BLaER1 (cell line): Measurements from ENCODE around the gene RNASE7.
A peak's percentile ranks its signal among the peaks of the same experiment; 100 is the strongest.

Experiments used
- H3K27ac ChIP-seq: shearing (Covaris generic); formaldehyde crosslinking; 2 replicates; pipeline ENCODE4 v1.8.1; 2022
- H3K27me3 ChIP-seq: shearing (Covaris generic); formaldehyde crosslinking; 2 replicates; pipeline ENCODE4 v1.8.1; 2022
- H3K36me3 ChIP-seq: shearing (Covaris generic); formaldehyde crosslinking; 2 replicates; pipeline ENCODE4 v1.8.1; 2022
- H3K4me1 ChIP-seq: shearing (Covaris generic); formaldehyde crosslinking; 2 replicates; pipeline ENCODE4 v1.8.1; 2022
- H3K4me2 ChIP-seq: shearing (Covaris generic); formaldehyde crosslinking; 2 replicates; pipeline ENCODE4 v1.8.1; 2022
- H3K4me3 ChIP-seq: shearing (Covaris generic); formaldehyde crosslinking; 2 replicates; pipeline ENCODE4 v1.8.1; 2022
- H3K9ac ChIP-seq: shearing (Covaris generic); formaldehyde crosslinking; 2 replicates; pipeline ENCODE4 v1.8.1; 2022
- H3K9me3 ChIP-seq: shearing (Covaris generic); formaldehyde crosslinking; 2 replicates; pipeline ENCODE4 v1.8.1; 2022
- H4K20me1 ChIP-seq: shearing (Covaris generic); formaldehyde crosslinking; 2 replicates; pipeline ENCODE4 v1.8.1; 2022
- Cebpa-rat ChIP-seq: shearing (Covaris generic); IDR thresholded peaks from 2 replicates; pipeline ENCODE4 v1.8.1; 2022

The RNASE7 gene

DNA sequence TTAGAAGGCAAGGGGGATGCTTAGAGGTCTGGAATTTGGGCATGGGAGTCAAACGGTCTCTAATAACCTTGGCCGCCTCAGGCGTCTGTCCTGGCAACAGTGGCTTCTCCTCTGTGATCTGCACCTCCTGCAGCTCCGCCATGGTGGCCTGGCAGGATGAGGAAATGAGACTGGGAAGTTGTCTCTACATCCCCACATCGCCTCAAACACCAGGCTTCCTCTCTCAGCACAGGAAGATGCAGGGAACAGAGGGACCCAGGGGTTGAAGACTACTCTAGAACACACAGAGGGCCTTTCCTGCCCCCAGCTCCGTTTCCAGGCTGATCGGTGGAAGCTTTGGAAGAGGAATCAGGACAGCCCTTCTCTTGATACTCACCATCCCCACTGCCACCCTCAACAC, 19.0 kb upstream of the RNASE7 start:
- Histone ChIP-seq H3K27me3 (no peaks in the 10 kb centered on the region), H3K9me3 (no peaks in the 10 kb centered on the region), H3K36me3 (peaks cover 21% of the 10 kb centered on the region), H4K20me1 (no peaks in the 10 kb centered on the region), H3K4me1 (peaks cover 30% of the 10 kb centered on the region), H3K9ac (no peak overlapping the region), H3K4me2 (peak overlapping the region; percentile 94; the same call in 1 of the 2 replicates), H3K27ac (no peak overlapping the region), H3K4me3 (no peak overlapping the region)
- TF ChIP-seq Cebpa-rat = no peak

DNA sequence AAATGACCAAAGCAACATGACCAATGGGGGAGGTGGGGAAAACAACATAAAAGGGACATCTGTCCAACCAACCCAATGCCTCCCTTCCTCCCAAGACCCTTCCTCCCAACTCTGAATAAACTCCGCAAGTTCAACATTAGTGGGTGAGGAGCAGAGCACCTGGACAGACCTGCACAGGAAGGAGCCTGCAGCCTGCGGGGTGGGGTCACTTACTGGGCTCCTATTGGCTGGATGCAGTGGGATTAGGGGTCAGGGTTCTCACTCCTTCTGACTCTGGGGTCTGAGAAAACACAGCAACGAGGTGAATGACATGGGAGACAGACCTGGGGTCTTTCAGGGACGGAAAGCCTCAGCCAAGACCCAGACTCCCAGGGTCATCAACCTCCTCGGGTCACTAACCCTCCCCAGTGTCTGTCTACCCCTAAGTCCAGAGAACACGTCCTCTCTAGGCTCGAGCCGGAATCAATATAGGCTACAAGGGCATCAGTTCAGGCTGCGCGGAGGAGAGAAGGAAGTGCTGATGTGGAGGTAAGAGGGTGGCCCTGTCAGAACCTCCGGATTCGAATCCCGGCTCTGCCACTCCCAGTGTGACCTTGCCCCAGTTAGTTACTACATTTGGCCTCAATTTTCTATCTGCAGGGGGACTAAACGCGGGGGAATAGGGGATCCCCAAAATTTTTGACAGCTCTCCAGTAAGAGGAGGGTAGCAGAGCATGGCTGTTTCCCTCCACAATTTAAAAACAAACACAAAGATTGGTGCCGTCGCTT, 18.2 kb upstream of the RNASE7 start:
- H3K4me2 ChIP-seq = peak overlapping the region; percentile 94
- no peaks in the 10 kb centered on the region for H4K20me1 ChIP-seq
- no peaks in the 10 kb centered on the region for H3K9me3 ChIP-seq
- peaks cover 13% of the 10 kb centered on the region for H3K36me3 ChIP-seq
- H3K9ac ChIP-seq = peak overlapping the region; percentile 82
- peak overlapping the region; percentile 73 for H3K27ac ChIP-seq
- H3K27me3 ChIP-seq = no peaks in the 10 kb centered on the region
- no peak for TF ChIP-seq Cebpa-rat
- H3K4me3 ChIP-seq = peak overlapping the region; percentile 78
- H3K4me1 ChIP-seq = peaks cover 30% of the 10 kb centered on the region

DNA sequence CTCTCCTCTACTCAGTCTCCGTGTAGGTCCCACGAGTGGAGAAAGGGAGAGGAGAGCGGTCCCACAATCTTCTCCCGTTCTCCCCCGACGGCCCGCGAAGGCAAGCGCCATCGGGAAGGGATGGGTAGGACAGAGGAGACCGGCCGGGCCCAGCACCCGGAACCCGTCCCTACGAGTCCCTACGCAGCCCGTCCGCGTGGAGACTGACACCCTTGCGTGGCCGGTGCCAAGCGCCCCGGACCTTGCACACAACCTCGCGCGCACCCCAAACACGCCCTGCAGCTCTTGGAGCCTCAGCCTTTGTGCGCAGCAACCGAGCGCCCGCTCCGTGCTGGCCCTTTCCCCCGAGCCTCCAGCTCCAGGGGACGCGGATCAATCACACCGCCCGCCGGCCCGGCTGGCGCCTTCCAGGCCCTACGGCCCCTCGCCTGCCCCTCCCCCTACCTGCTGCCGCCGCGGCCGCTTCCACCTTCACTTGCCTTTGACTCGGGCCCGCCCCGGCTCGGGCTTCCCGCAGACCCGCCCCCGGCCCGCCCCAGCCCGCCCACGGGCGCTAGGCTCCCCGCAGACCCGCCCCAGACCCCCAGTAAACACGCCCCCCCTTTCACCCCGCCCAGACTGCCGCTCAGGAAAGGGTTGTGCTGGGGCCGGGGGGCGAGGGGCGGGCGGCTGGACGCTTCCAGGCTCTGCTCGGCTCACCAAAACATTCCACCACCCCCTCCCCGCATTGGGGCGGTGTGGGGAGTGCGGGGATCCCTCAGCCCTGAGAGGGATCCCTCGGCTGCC, 17.4 kb upstream of the RNASE7 start, which contains the start of gene NDRG2:
Gene NDRG2 (minus strand): TSS at position 477 of the 786 bp plus-strand sequence. CDS start 1,746 bp downstream, outside the sequence.
- peak within 1 kb of the TSS; percentile 73 for H3K27ac ChIP-seq
- H3K4me3 ChIP-seq = peak within 1 kb of the TSS; percentile 78
- H3K27me3 ChIP-seq = no peaks in the 10 kb centered on the region
- H4K20me1 ChIP-seq = no peaks in the 10 kb centered on the region
- TF ChIP-seq Cebpa-rat = no peak
- peak within 1 kb of the TSS; percentile 82 for H3K9ac ChIP-seq
- peak within 1 kb of the TSS; percentile 94 for H3K4me2 ChIP-seq
- peaks cover 30% of the 10 kb centered on the region for H3K4me1 ChIP-seq
- no peaks in the 10 kb centered on the region for H3K9me3 ChIP-seq
- H3K36me3 ChIP-seq = 0 out of 2 replicates have a peak, but pooled peaks cover 6% of the 10 kb centered on the region

GRCh38 chr14:21025371-21026273, 16.5 kb upstream of the RNASE7 start:
- H3K36me3 ChIP-seq = 0 out of 2 replicates have a peak, but pooled peaks cover 6% of the 10 kb centered on the region
- H3K4me2 ChIP-seq = peak overlapping the region; percentile 94
- H3K9me3 ChIP-seq = no peaks in the 10 kb centered on the region
- no peaks in the 10 kb centered on the region for H4K20me1 ChIP-seq
- H3K4me1 ChIP-seq = peaks cover 30% of the 10 kb centered on the region
- H3K4me3 ChIP-seq = peak overlapping the region; percentile 78
- no peak overlapping the region for H3K27ac ChIP-seq
- TF ChIP-seq Cebpa-rat = no peak
- no peaks in the 10 kb centered on the region for H3K27me3 ChIP-seq
- H3K9ac ChIP-seq = peak overlapping the region; percentile 53

GRCh38 chr14:21026274-21026987, 15.7 kb upstream of the RNASE7 start:
- Histone ChIP-seq H3K9ac (no peak overlapping the region), H3K27me3 (no peaks in the 10 kb centered on the region), H3K9me3 (no peaks in the 10 kb centered on the region), H3K27ac (no peak overlapping the region), H3K4me1 (peaks cover 30% of the 10 kb centered on the region), H3K4me2 (peak overlapping the region; percentile 94), H3K36me3 (0 out of 2 replicates have a peak, but pooled peaks cover 2% of the 10 kb centered on the region), H3K4me3 (no peak overlapping the region), H4K20me1 (no peaks in the 10 kb centered on the region)
- TF ChIP-seq Cebpa-rat = no peak

GRCh38 chr14:21026988-21027315, 15.2 kb upstream of the RNASE7 start:
- H3K9me3 ChIP-seq = no peaks in the 10 kb centered on the region
- TF ChIP-seq Cebpa-rat = no peak
- H3K27me3 ChIP-seq = no peaks in the 10 kb centered on the region
- no peaks in the 10 kb centered on the region for H3K36me3 ChIP-seq
- peaks cover 30% of the 10 kb centered on the region for H3K4me1 ChIP-seq
- H3K27ac ChIP-seq = no peak overlapping the region
- no peak overlapping the region for H3K9ac ChIP-seq
- no peak overlapping the region for H3K4me2 ChIP-seq
- no peaks in the 10 kb centered on the region for H4K20me1 ChIP-seq
- H3K4me3 ChIP-seq = no peak overlapping the region

DNA sequence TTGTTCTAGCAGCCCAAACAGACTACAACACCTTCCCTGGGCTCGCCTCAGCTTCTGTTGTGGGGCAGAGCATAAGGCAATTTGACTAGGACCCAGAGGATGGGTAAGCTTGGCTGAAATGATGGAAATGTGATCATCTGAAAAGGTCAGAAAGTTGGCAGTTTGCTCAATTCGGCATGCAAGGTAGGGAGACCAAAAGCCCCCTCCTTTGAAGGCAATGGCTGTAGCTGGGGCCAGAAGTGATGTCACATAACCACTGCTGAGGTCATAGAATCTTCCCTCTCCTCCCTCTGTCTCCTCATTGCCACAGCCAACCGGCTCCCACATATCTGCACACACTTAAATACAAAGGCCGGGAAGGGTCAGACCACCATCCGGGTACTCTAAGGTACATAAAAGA, 12.2 kb upstream of the RNASE7 start, which contains the start of gene TPPP2:
Gene TPPP2 (plus strand): TSS at position 301 of the 400 bp plus-strand sequence. CDS start 365 bp downstream, outside the sequence.
- Histone ChIP-seq H3K9ac (no peak within 1 kb of the TSS), H3K36me3 (no peaks in the 10 kb centered on the region), H3K4me1 (peaks cover 13% of the 10 kb centered on the region), H3K27me3 (no peaks in the 10 kb centered on the region), H4K20me1 (no peaks in the 10 kb centered on the region), H3K4me3 (no peak within 1 kb of the TSS), H3K4me2 (no peak within 1 kb of the TSS), H3K9me3 (no peaks in the 10 kb centered on the region), H3K27ac (no peak within 1 kb of the TSS)
- TF ChIP-seq Cebpa-rat = no peak

DNA sequence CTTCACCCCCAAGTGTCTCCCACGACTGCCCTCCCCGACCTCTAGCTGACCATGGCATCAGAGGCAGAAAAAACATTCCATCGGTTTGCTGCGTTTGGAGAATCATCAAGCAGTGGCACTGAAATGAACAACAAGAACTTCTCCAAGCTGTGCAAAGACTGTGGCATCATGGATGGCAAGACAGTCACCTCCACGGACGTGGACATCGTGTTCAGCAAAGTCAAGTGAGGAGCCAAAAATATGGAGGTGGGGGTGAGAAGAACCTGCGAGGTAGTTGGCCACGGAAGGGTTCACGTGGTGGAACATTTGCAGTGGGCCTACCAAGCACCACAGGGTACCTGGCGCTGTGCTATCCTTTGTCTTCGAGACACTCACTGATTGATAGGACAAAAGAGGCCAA, 11.6 kb upstream of the RNASE7 start:
- H3K4me3 ChIP-seq = no peak overlapping the region
- H3K27ac ChIP-seq = no peak overlapping the region
- no peak overlapping the region for H3K4me2 ChIP-seq
- H3K4me1 ChIP-seq = peaks cover 13% of the 10 kb centered on the region
- H3K9me3 ChIP-seq = no peaks in the 10 kb centered on the region
- no peak for TF ChIP-seq Cebpa-rat
- H3K36me3 ChIP-seq = no peaks in the 10 kb centered on the region
- no peaks in the 10 kb centered on the region for H3K27me3 ChIP-seq
- H3K9ac ChIP-seq = no peak overlapping the region
- no peaks in the 10 kb centered on the region for H4K20me1 ChIP-seq
